HUES64 (cell line): ENCODE results near the gene THBS1. TPM values are rescaled to one million over a fixed set of nuclear protein-coding genes. Genes with fewer than 3 reads are reported as not detected.

ENCODE experiments used
- H3K27ac ChIP-seq: 2 replicates; pipeline ENCODE4 v1.7.0; 2013; ENCODE audit warnings: low read depth, low read length, inconsistent platforms
- H3K27me3 ChIP-seq: 2 replicates; pipeline ENCODE4 v1.6.1; 2013; ENCODE audit warnings: mild to moderate bottlenecking, low read length; ENCODE audit not compliant: insufficient read depth
- H3K36me3 ChIP-seq: 2 replicates; pipeline ENCODE4 v1.6.1; 2013; ENCODE audit warnings: mild to moderate bottlenecking, low read length; ENCODE audit not compliant: insufficient read depth
- H3K4me1 ChIP-seq: 2 replicates; pipeline ENCODE4 v1.6.1; 2013; ENCODE audit warnings: mild to moderate bottlenecking, low read length, moderate library complexity; ENCODE audit not compliant: insufficient read depth
- H3K4me3 ChIP-seq: 2 replicates; pipeline ENCODE4 v1.5.1; 2013; ENCODE audit warnings: mild to moderate bottlenecking, low read length, moderate library complexity
- H3K9ac ChIP-seq: 2 replicates; pipeline ENCODE4 v1.6.1; 2013; ENCODE audit warnings: mild to moderate bottlenecking, low read depth, low read length
- H3K9me3 ChIP-seq: 2 replicates; pipeline ENCODE4 v1.6.1; 2013; ENCODE audit warnings: low read depth, low read length; ENCODE audit not compliant: insufficient read depth
- WGBS: fragments of 150-250, 120-280 bp; methylation state at CpG from one replicate; pipeline ENCODE4 v1.1.7; 2013; ENCODE audit warnings: missing lambda C conversion rate; 5-methylcytosine and 5-hydroxymethylcytosine counted together
- polyA plus RNA-seq, 2 experiments: library from polyadenylated mRNA; stranded (reverse); fragments of 50-300 nt; gene quantifications; one replicate each; pipeline ENCODE4 v1.2.3, GENCODE V29; 2013

THBS1 gene
- polyA plus RNA-seq (2013, experiment 1 of 2) = 13.5 TPM
- 11.3 TPM for polyA plus RNA-seq (2013, experiment 2 of 2)

- Histone ChIP-seq H3K9ac (peak within 1 kb of the TSS; percentile 85), H3K4me3 (peak within 1 kb of the TSS; percentile 72), H3K9me3 (no peaks in the 10 kb centered on the region), H3K4me1 (peaks cover 31% of the 10 kb centered on the region), H3K27me3 (peaks cover 7% of the 10 kb centered on the region; the same call in 1 of the 2 replicates), H3K36me3 (peaks cover 37% of the 10 kb centered on the region), H3K27ac (peak within 1 kb of the TSS; percentile 93)
- under 1% methylated on average over 74 of the region's 74 CpGs for WGBS
These were observed at the start of gene THBS1 for GRCh38 chr15:39580485-39581241. TSS of gene THBS1 (plus strand) at chr15:39581079. CDS start at chr15:39581858, 779 bp downstream.

GRCh38 chr15:39534996-39535395 lies 45.9 kb upstream of the THBS1 start:
- Histone ChIP-seq H3K9me3 (no peaks in the 10 kb centered on the region), H3K4me1 (peaks cover 6% of the 10 kb centered on the region; the same call in 1 of the 2 replicates), H3K4me3 (no peak overlapping the region), H3K36me3 (no peaks in the 10 kb centered on the region), H3K27me3 (no peaks in the 10 kb centered on the region), H3K27ac (no peak overlapping the region), H3K9ac (no peak overlapping the region)
- 88% methylated on average over 5 of the region's 5 CpGs for WGBS

- Histone ChIP-seq H3K9me3 (no peaks in the 10 kb centered on the region), H3K27ac (no peak overlapping the region), H3K27me3 (no peaks in the 10 kb centered on the region), H3K4me1 (peaks cover 6% of the 10 kb centered on the region; the same call in 1 of the 2 replicates), H3K9ac (no peak overlapping the region), H3K36me3 (no peaks in the 10 kb centered on the region), H3K4me3 (no peak overlapping the region)
- WGBS = 93% methylated on average over 10 of the region's 10 CpGs
These were observed 45.4 kb upstream of the THBS1 start for GRCh38 chr15:39535466-39535865.

GRCh38 chr15:39538936-39539335 lies 41.9 kb upstream of the THBS1 start:
- no peaks in the 10 kb centered on the region for H3K36me3 ChIP-seq
- no peak overlapping the region for H3K9ac ChIP-seq
- H3K4me1 ChIP-seq = 0 out of 2 replicates have a peak, but pooled peaks cover 4% of the 10 kb centered on the region
- H3K27me3 ChIP-seq = no peaks in the 10 kb centered on the region
- no peaks in the 10 kb centered on the region for H3K9me3 ChIP-seq
- H3K4me3 ChIP-seq = no peak overlapping the region
- H3K27ac ChIP-seq = no peak overlapping the region
- 91% methylated on average over 2 of the region's 3 CpGs for WGBS

GRCh38 chr15:39539466-39539865 lies 41.4 kb upstream of the THBS1 start:
- Histone ChIP-seq H3K27ac (no peak overlapping the region), H3K9me3 (no peaks in the 10 kb centered on the region), H3K36me3 (no peaks in the 10 kb centered on the region), H3K4me1 (0 out of 2 replicates have a peak, but pooled peaks cover 4% of the 10 kb centered on the region), H3K27me3 (no peaks in the 10 kb centered on the region), H3K4me3 (no peak overlapping the region), H3K9ac (no peak overlapping the region)
- WGBS = 92% methylated on average over 2 of the region's 2 CpGs

GRCh38 chr15:39539973-39540558 lies 40.8 kb upstream of the THBS1 start:
- WGBS = 94% methylated on average over 3 of the region's 3 CpGs

GRCh38 chr15:39542385-39543065 lies 38.4 kb upstream of the THBS1 start:
- 91% methylated on average over 4 of the region's 4 CpGs for WGBS
- H3K4me3 ChIP-seq = no peak overlapping the region
- no peaks in the 10 kb centered on the region for H3K36me3 ChIP-seq
- H3K4me1 ChIP-seq = 0 out of 2 replicates have a peak, but pooled peaks cover 4% of the 10 kb centered on the region
- H3K9me3 ChIP-seq = peaks cover 6% of the 10 kb centered on the region; the same call in 1 of the 2 replicates
- H3K9ac ChIP-seq = no peak overlapping the region
- H3K27me3 ChIP-seq = no peaks in the 10 kb centered on the region
- no peak overlapping the region for H3K27ac ChIP-seq

More at GRCh38 chr15:39539973-39540558, 40.8 kb upstream of the THBS1 start:
- Histone ChIP-seq H3K27me3 (no peaks in the 10 kb centered on the region), H3K9ac (no peak overlapping the region), H3K4me3 (no peak overlapping the region), H3K9me3 (peaks cover 5% of the 10 kb centered on the region; the same call in 1 of the 2 replicates), H3K27ac (no peak overlapping the region), H3K36me3 (no peaks in the 10 kb centered on the region), H3K4me1 (0 out of 2 replicates have a peak, but pooled peaks cover 4% of the 10 kb centered on the region)

GRCh38 chr15:39543651-39544050 lies 37.2 kb upstream of the THBS1 start:
- no peak overlapping the region for H3K9ac ChIP-seq
- H3K4me1 ChIP-seq = 0 out of 2 replicates have a peak, but pooled peaks cover 4% of the 10 kb centered on the region
- 50% methylated on average over 1 of the region's 1 CpG for WGBS
- peaks cover 6% of the 10 kb centered on the region; the same call in 1 of the 2 replicates for H3K9me3 ChIP-seq
- H3K4me3 ChIP-seq = no peak overlapping the region
- H3K36me3 ChIP-seq = no peaks in the 10 kb centered on the region
- no peaks in the 10 kb centered on the region for H3K27me3 ChIP-seq
- H3K27ac ChIP-seq = no peak overlapping the region

GRCh38 chr15:39546842-39547241 lies 34.0 kb upstream of the THBS1 start:
- 93% methylated on average over 1 of the region's 1 CpG for WGBS
- Histone ChIP-seq H3K27me3 (no peaks in the 10 kb centered on the region), H3K27ac (no peak overlapping the region), H3K4me3 (no peak overlapping the region), H3K9ac (no peak overlapping the region), H3K36me3 (no peaks in the 10 kb centered on the region), H3K9me3 (peaks cover 6% of the 10 kb centered on the region; the same call in 1 of the 2 replicates), H3K4me1 (0 out of 2 replicates have a peak, but pooled peaks cover 4% of the 10 kb centered on the region)

GRCh38 chr15:39548561-39548960 lies 32.3 kb upstream of the THBS1 start:
- 0 out of 2 replicates have a peak, but pooled peaks cover under 1% of the 10 kb centered on the region for H3K4me1 ChIP-seq
- no peak overlapping the region for H3K4me3 ChIP-seq
- H3K9ac ChIP-seq = no peak overlapping the region

More at GRCh38 chr15:39548561-39548960, 32.3 kb upstream of the THBS1 start:
- Histone ChIP-seq H3K27me3 (no peaks in the 10 kb centered on the region), H3K36me3 (no peaks in the 10 kb centered on the region), H3K27ac (no peak overlapping the region), H3K9me3 (peaks cover 6% of the 10 kb centered on the region; the same call in 1 of the 2 replicates)
- 89% methylated on average over 4 of the region's 4 CpGs for WGBS
